Right lobe of liver (tissue), 4 donors: ENCODE results near the gene TMEM203.

ENCODE experiments used
- POLR2A ChIP-seq: fragments of 450-650 bp; IDR thresholded peaks from one replicate; pipeline ENCODE4 v1.6.1; 2017; ENCODE audit warnings: antibody characterized with exemption, mild to moderate bottlenecking
- TF ChIP-seq, protein P1 (sequence below), 4 donors: fragments of 200-600 bp in 3 of 4; fragments of 450-650 bp in 1 of 4; IDR thresholded peaks; one replicate each; pipeline versions ENCODE4 v1.5.1 to v1.8.0; 2016 to 2022; ENCODE audit warnings: antibody characterized with exemption in 4 of 4, mild to moderate bottlenecking in 2 of 4
- donor health status: DM: no; HTN: no; CAD: no.
- donor health status: DM: no; HTN: no; CAD: no.
- donor health status: DM: no; HTN: yes; CAD: no.

DNA sequence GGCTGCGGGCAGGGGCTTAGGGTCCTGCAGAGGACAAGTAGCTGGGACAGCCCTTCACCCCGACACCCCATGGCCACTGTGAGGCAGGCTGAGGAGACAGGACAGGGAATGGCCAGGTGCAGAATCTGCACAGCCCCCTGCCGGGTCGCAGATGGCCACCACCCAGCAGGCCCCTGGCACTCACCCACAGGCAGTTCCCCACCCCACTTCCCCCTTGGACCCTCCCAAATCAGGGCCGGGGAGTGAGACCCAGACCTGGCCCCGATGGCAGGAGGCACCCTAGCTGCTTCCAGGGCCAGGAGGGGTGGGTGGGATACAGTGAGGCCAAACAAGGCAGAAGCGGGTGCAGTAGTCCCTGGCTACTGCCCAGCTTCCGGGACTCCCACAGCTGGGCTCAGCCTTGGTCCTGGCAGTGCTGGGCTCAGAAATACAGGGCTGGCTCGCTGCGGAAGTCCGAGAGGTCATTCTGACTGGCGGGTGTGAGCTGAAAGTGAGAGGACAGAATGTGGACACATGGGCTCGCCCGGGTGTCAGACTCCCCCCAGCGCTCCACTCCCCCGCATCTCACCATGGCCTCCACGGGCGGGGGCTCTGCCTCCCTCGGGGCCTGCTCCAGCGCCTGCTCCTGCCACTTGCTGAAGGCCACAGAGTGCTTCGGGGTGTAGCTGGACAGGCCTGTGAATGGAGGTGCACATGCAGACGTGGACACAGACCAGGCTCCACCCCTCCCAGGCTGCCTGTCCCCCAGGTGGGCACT lies 13.6 kb downstream of the TMEM203 start:
- no peak for TF ChIP-seq POLR2A
- TF ChIP-seq, protein P1, sequence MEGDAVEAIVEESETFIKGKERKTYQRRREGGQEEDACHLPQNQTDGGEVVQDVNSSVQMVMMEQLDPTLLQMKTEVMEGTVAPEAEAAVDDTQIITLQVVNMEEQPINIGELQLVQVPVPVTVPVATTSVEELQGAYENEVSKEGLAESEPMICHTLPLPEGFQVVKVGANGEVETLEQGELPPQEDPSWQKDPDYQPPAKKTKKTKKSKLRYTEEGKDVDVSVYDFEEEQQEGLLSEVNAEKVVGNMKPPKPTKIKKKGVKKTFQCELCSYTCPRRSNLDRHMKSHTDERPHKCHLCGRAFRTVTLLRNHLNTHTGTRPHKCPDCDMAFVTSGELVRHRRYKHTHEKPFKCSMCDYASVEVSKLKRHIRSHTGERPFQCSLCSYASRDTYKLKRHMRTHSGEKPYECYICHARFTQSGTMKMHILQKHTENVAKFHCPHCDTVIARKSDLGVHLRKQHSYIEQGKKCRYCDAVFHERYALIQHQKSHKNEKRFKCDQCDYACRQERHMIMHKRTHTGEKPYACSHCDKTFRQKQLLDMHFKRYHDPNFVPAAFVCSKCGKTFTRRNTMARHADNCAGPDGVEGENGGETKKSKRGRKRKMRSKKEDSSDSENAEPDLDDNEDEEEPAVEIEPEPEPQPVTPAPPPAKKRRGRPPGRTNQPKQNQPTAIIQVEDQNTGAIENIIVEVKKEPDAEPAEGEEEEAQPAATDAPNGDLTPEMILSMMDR (IDR thresholded peaks at IDR 0.05): no peak
